WTC11 (cell line): Measurements from ENCODE around the gene TIMP2. TPM values are rescaled to one million over a fixed set of nuclear protein-coding genes. Genes with fewer than 3 reads are reported as not detected.

Experiments
- ATAC-seq: fragments of 200-7000 bp; cut with Tn5 transposase; 2 replicates; pipeline ENCODE4 v1.10.0; 2021; ENCODE audit warnings: mild to moderate bottlenecking, moderate library complexity
- CTCF ChIA-PET: fragments of 300-600 bp; sonication (Branson Sonifier 250); formaldehyde crosslinking; loops from one replicate; lab custom pipeline; 2021; ENCODE audit warnings: antibody characterized with exemption; lab: Charles Lee
- POLR2A ChIA-PET: fragments of 350-600 bp; sonication (Branson Sonifier 250); formaldehyde crosslinking; loops from one replicate; lab custom pipeline; 2021; ENCODE audit warnings: antibody characterized with exemption; lab: Charles Lee
- DNase-seq: peaks from one replicate; pipeline ENCODE4 v3.0.0; 2021; ENCODE audit warnings: low spot score
- H3K27ac Mint-ChIP-seq: 2 replicates; pipeline ENCODE4 v1.8.0; 2021; ENCODE audit warnings: mixed read lengths
- H3K27me3 Mint-ChIP-seq: 2 replicates; pipeline ENCODE4 v1.8.0; 2021; ENCODE audit warnings: low read depth, mild to moderate bottlenecking, moderate library complexity, mixed read lengths
- H3K36me3 Mint-ChIP-seq: 2 replicates; pipeline ENCODE4 v1.8.0; 2021; ENCODE audit warnings: mixed read lengths
- H3K4me1 Mint-ChIP-seq: 2 replicates; pipeline ENCODE4 v1.8.0; 2022; ENCODE audit warnings: mixed read lengths
- H3K4me3 Mint-ChIP-seq: 2 replicates; pipeline ENCODE4 v1.8.0; 2021; ENCODE audit warnings: mild to moderate bottlenecking, moderate library complexity, mixed read lengths
- H3K9me3 Mint-ChIP-seq: 2 replicates; pipeline ENCODE4 v1.8.0; 2021; ENCODE audit warnings: mixed read lengths
- ATF1 ChIP-seq: sonication (generic); formaldehyde crosslinking; IDR thresholded peaks from 2 replicates; pipeline ENCODE4 v1.8.1; 2023; ENCODE audit warnings: mild to moderate bottlenecking, moderate library complexity, missing genetic modification reagents
- GTF2I ChIP-seq: fragments of 250-450 bp; sonication (Bioruptor Pico); conservative IDR thresholded peaks from 2 replicates; pipeline ENCODE4 v1.4.0; 2021; ENCODE audit warnings: mild to moderate bottlenecking
- KAT7 ChIP-seq: sonication (generic); formaldehyde crosslinking; IDR thresholded peaks from 2 replicates; pipeline ENCODE4 v1.8.1; 2023; ENCODE audit warnings: missing genetic modification reagents, mild to moderate bottlenecking, borderline replicate concordance
- NR1H2 ChIP-seq: sonication (generic); formaldehyde crosslinking; IDR thresholded peaks from 2 replicates; pipeline ENCODE4 v1.9.0; 2021; ENCODE audit warnings: mild to moderate bottlenecking, moderate library complexity, missing genetic modification reagents
- NR2C2 ChIP-seq: sonication (generic); formaldehyde crosslinking; IDR thresholded peaks from 2 replicates; pipeline ENCODE4 v1.8.0; 2022; ENCODE audit warnings: mild to moderate bottlenecking, missing genetic modification reagents
- OVOL2 ChIP-seq: fragments of 250-450 bp; sonication (Bioruptor Pico); IDR thresholded peaks from 2 replicates; pipeline ENCODE4 v1.9.0; 2021; ENCODE audit warnings: mild to moderate bottlenecking, borderline replicate concordance
- ZNF219 ChIP-seq: sonication (generic); formaldehyde crosslinking; IDR thresholded peaks from 2 replicates; pipeline ENCODE4 v1.8.0; 2023; ENCODE audit warnings: missing genetic modification reagents, mild to moderate bottlenecking, borderline replicate concordance
- ZNF263 ChIP-seq: sonication (generic); formaldehyde crosslinking; IDR thresholded peaks from 2 replicates; pipeline ENCODE4 v1.8.1; 2022; ENCODE audit warnings: low read depth, mild to moderate bottlenecking, moderate library complexity, missing genetic modification reagents
- ZNF317 ChIP-seq: sonication (generic); formaldehyde crosslinking; IDR thresholded peaks from 2 replicates; pipeline ENCODE4 v1.8.1; 2023; ENCODE audit warnings: low read depth, mild to moderate bottlenecking, moderate library complexity, missing genetic modification reagents, borderline replicate concordance
- total RNA-seq: library from RNA; stranded (reverse); gene quantifications from 3 replicates; pipeline ENCODE4 v1.2.3, GENCODE V29; 2021
- TF ChIP-seq, protein P1 (sequence below): sonication (generic); formaldehyde crosslinking; IDR thresholded peaks from 2 replicates; pipeline ENCODE4 v1.8.1; 2022; ENCODE audit warnings: mild to moderate bottlenecking, moderate library complexity, missing genetic modification reagents
- TF ChIP-seq, protein P2 (sequence below): sonication (generic); formaldehyde crosslinking; IDR thresholded peaks from 2 replicates; pipeline ENCODE4 v1.8.1; 2022; ENCODE audit warnings: missing genetic modification reagents, borderline replicate concordance
- TF ChIP-seq, protein P3 (sequence below): fragments of 250-450 bp; sonication (Bioruptor Pico); IDR thresholded peaks from 2 replicates; pipeline ENCODE4 v1.8.0; 2021; ENCODE audit warnings: mild to moderate bottlenecking
- TF ChIP-seq, protein P4 (sequence below): fragments of 250-450 bp; sonication (Bioruptor Pico); conservative IDR thresholded peaks from 2 replicates; pipeline ENCODE4 v1.9.0; 2021; ENCODE audit warnings: mild to moderate bottlenecking
- TF ChIP-seq, protein P5 (sequence below): sonication (generic); formaldehyde crosslinking; IDR thresholded peaks from 2 replicates; pipeline ENCODE4 v1.8.0; 2022; ENCODE audit warnings: missing genetic modification reagents
- TF ChIP-seq, protein P6 (sequence below): sonication (generic); formaldehyde crosslinking; IDR thresholded peaks from 2 replicates; pipeline ENCODE4 v1.8.1; 2022; ENCODE audit warnings: low read depth, missing genetic modification reagents, borderline replicate concordance

TIMP2 gene
- total RNA-seq, 1 experiment from 2014 or later: 37.1 TPM

DNA sequence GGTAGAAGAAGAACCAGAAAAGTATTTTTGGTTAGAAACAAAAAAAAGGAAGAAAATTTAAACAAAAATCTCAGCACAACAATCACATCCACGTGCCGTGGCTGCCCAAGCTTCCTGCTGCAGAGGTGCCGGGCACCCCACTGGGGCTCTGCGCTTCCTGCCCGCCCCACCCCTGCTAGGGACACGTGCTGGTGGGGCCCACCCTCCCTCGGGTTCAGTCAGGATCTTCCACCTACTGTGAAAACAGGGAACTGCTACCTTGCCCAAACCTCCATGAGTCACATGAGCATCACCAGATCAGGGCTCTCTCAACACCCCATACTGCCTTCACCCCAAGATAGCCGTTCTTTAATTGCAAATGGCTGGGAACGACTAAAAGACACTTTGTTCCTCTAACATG lies 118.7 kb downstream of the TIMP2 start (continued):
- TF ChIP-seq, protein P1, sequence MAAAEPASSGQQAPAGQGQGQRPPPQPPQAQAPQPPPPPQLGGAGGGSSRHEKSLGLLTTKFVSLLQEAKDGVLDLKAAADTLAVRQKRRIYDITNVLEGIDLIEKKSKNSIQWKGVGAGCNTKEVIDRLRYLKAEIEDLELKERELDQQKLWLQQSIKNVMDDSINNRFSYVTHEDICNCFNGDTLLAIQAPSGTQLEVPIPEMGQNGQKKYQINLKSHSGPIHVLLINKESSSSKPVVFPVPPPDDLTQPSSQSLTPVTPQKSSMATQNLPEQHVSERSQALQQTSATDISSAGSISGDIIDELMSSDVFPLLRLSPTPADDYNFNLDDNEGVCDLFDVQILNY (CRISPR knock-in tag): no peak
- TF ChIP-seq NR2C2 (CRISPR knock-in tag): no peak

DNA sequence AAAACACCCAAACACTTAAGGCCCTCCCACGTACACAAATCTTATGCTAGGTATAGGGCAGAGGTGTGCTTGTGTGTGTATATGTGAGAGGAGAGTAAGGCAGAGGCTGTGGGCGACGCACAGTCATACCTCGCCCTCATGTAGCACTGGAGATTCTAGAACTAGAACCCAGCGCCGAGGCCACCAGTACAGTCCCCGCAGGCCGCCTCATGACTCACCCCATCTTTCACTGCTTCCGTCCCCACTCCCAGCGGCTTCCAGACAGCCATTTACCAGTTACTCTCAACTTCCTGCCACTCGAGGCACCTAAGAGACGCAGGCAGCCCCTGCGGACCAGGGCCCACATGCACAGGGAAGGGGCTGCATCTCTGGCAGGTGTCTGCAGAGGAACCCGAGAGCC lies 119.9 kb downstream of the TIMP2 start:
- Mint-ChIP-seq H3K4me1 (no peaks in the 10 kb centered on the region), H3K9me3 (no peaks in the 10 kb centered on the region), H3K27ac (peak overlapping the region; percentile 82; the same call in 1 of the 2 replicates), H3K4me3 (no peak overlapping the region), H3K36me3 (peaks cover 79% of the 10 kb centered on the region), H3K27me3 (no peaks in the 10 kb centered on the region)
- ATAC-seq (no peak), DNase-seq (no peak)
- ChIA-PET CTCF (interaction anchor here (1.4 kb wide), 1 partner anchor 60 kb away, joined by 3 read pairs; no protein-coding TSS in a partner anchor), POLR2A (no interaction called here)
- TF ChIP-seq, protein P2, sequence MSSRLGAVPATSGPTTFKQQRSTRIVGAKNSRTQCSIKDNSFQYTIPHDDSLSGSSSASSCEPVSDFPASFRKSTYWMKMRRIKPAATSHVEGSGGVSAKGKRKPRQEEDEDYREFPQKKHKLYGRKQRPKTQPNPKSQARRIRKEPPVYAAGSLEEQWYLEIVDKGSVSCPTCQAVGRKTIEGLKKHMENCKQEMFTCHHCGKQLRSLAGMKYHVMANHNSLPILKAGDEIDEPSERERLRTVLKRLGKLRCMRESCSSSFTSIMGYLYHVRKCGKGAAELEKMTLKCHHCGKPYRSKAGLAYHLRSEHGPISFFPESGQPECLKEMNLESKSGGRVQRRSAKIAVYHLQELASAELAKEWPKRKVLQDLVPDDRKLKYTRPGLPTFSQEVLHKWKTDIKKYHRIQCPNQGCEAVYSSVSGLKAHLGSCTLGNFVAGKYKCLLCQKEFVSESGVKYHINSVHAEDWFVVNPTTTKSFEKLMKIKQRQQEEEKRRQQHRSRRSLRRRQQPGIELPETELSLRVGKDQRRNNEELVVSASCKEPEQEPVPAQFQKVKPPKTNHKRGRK: no peak
- no peak for TF ChIP-seq GTF2I (CRISPR knock-in tag)
- TF ChIP-seq ZNF317 (CRISPR knock-in tag): no peak
- no peak for TF ChIP-seq ZNF219 (CRISPR knock-in tag)
- TF ChIP-seq OVOL2 (CRISPR knock-in tag): no peak
- no peak for TF ChIP-seq NR1H2
- TF ChIP-seq, protein P3, sequence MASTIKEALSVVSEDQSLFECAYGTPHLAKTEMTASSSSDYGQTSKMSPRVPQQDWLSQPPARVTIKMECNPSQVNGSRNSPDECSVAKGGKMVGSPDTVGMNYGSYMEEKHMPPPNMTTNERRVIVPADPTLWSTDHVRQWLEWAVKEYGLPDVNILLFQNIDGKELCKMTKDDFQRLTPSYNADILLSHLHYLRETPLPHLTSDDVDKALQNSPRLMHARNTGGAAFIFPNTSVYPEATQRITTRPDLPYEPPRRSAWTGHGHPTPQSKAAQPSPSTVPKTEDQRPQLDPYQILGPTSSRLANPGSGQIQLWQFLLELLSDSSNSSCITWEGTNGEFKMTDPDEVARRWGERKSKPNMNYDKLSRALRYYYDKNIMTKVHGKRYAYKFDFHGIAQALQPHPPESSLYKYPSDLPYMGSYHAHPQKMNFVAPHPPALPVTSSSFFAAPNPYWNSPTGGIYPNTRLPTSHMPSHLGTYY (CRISPR knock-in tag): no peak
- TF ChIP-seq, protein P1 (CRISPR knock-in tag): no peak
- no peak for TF ChIP-seq KAT7 (CRISPR knock-in tag)
- TF ChIP-seq ATF1: no peak
- TF ChIP-seq, protein P4, sequence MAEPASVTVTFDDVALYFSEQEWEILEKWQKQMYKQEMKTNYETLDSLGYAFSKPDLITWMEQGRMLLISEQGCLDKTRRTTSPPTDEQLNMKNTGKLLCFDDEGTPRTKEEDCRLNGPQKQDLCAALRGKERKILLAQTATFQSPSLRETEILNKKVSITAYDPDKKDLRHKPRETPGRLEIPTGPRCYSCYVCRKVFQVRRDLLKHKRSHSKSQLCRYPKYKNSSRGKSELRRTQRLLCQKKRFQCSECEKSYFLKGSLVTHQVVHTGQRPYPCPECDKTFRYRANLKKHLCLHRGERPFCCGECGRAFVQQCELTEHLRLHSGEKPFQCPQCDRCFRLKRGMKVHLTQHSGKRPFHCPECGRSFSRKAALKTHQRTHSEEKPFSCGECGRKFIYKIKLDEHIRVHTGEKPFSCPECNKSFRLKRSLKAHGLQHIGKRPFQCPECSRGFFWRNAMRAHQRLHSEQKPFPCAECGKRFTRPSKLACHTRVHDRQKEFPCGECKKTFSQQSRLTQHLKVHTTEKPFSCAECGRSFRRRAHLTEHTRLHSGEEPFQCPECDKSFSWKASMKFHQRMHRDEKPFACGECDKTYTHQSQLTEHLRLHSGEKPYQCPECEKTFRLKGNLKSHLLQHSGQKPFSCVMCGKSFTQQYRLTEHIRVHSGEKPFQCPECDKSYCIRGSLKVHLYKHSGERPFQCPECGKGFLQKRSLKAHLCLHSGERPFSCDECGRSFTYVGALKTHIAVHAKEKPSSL: no peak
- TF ChIP-seq, protein P5, sequence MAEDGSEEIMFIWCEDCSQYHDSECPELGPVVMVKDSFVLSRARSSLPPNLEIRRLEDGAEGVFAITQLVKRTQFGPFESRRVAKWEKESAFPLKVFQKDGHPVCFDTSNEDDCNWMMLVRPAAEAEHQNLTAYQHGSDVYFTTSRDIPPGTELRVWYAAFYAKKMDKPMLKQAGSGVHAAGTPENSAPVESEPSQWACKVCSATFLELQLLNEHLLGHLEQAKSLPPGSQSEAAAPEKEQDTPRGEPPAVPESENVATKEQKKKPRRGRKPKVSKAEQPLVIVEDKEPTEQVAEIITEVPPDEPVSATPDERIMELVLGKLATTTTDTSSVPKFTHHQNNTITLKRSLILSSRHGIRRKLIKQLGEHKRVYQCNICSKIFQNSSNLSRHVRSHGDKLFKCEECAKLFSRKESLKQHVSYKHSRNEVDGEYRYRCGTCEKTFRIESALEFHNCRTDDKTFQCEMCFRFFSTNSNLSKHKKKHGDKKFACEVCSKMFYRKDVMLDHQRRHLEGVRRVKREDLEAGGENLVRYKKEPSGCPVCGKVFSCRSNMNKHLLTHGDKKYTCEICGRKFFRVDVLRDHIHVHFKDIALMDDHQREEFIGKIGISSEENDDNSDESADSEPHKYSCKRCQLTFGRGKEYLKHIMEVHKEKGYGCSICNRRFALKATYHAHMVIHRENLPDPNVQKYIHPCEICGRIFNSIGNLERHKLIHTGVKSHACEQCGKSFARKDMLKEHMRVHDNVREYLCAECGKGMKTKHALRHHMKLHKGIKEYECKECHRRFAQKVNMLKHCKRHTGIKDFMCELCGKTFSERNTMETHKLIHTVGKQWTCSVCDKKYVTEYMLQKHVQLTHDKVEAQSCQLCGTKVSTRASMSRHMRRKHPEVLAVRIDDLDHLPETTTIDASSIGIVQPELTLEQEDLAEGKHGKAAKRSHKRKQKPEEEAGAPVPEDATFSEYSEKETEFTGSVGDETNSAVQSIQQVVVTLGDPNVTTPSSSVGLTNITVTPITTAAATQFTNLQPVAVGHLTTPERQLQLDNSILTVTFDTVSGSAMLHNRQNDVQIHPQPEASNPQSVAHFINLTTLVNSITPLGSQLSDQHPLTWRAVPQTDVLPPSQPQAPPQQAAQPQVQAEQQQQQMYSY (CRISPR knock-in tag): no peak
- TF ChIP-seq ZNF263 (CRISPR knock-in tag): no peak
- TF ChIP-seq, protein P6, sequence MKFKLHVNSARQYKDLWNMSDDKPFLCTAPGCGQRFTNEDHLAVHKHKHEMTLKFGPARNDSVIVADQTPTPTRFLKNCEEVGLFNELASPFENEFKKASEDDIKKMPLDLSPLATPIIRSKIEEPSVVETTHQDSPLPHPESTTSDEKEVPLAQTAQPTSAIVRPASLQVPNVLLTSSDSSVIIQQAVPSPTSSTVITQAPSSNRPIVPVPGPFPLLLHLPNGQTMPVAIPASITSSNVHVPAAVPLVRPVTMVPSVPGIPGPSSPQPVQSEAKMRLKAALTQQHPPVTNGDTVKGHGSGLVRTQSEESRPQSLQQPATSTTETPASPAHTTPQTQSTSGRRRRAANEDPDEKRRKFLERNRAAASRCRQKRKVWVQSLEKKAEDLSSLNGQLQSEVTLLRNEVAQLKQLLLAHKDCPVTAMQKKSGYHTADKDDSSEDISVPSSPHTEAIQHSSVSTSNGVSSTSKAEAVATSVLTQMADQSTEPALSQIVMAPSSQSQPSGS (CRISPR knock-in tag): no peak
